Activated naive CD4-positive, alpha-beta T cell treated with anti-CD3 and anti-CD28 coated beads for 36 hours (primary cell): ENCODE measurements around the gene FAM111B. TPM values are rescaled to one million over a fixed set of nuclear protein-coding genes. Genes with fewer than 3 reads are reported as not detected.
A peak's percentile ranks its signal among the peaks of the same experiment; 100 is the strongest.

Experiments
- CTCF ChIA-PET: fragments of 350-600 bp; sonication (Branson Sonifier 250); formaldehyde crosslinking; loops from one replicate; lab custom pipeline; 2021; ENCODE audit warnings: antibody characterized with exemption; lab: Charles Lee
- DNase-seq: peaks from one replicate; pipeline ENCODE4 v3.0.0-alpha.2; 2020
- H3K27ac Mint-ChIP-seq: one replicate; pipeline ENCODE4 v1.8.0; 2021; ENCODE audit warnings: mild to moderate bottlenecking, mixed read lengths
- H3K27me3 Mint-ChIP-seq: one replicate; pipeline ENCODE4 v1.8.0; 2021; ENCODE audit warnings: low read depth, mixed read lengths
- H3K36me3 Mint-ChIP-seq: one replicate; pipeline ENCODE4 v1.8.0; 2021; ENCODE audit warnings: low read depth, mixed read lengths
- H3K4me1 Mint-ChIP-seq: one replicate; pipeline ENCODE4 v1.8.0; 2021; ENCODE audit warnings: low read depth, mixed read lengths
- H3K4me3 Mint-ChIP-seq: one replicate; pipeline ENCODE4 v1.8.0; 2021; ENCODE audit warnings: mild to moderate bottlenecking, moderate library complexity, mixed read lengths
- H3K9me3 Mint-ChIP-seq: one replicate; pipeline ENCODE4 v1.8.0; 2021; ENCODE audit warnings: mixed read lengths
- intact Hi-C: fragments of 100-400 bp; cut with micrococcal nuclease; formaldehyde crosslinking; loops from one replicate; pipeline ENCODE4 v1.15.1; 2023
- total RNA-seq, 2 experiments: library from RNA; stranded (reverse); gene quantifications; one replicate each; pipeline ENCODE4 v1.2.3, GENCODE V29; 2021

The FAM111B gene
- total RNA-seq, 2 experiments from 2014 or later: 21.6 to 22.6 TPM

DNA sequence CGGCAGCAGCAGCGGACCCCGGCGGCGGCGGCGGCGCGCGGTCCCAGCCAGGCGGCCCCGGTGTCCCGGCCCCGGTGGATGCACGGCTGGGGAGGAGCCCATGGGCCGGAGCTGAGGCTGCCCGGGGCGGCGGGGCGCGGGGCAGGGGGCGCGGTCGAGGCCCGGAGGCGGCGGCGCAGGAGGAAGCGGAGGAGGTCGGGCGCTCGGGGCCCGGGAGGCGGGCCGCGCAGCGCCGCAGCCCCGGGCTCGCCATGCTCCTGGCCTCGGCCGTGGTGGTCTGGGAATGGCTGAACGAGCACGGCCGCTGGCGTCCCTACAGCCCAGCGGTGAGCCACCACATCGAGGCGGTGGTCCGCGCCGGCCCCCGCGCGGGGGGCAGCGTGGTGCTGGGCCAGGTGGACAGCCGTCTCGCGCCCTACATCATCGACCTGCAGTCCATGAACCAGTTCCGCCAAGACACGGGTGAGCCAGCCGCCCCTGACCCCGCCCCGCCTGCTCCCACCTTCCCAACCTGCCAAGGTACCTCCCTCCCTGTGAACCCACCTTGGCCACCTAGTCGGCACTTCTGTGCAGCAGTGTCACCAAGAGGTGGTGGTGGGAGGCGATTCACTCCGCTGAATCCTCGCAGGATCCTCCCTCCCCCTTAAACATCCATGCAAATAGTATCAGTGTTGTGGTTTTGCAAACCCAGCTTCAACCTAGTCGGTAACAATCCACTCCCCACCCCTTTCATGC is 65.5 kb downstream of the FAM111B start:
- Mint-ChIP-seq H3K27me3 (peaks cover 18% of the 10 kb centered on the region), H3K36me3 (no peaks in the 10 kb centered on the region), H3K4me3 (peak overlapping the region; percentile 68), H3K27ac (no peak overlapping the region), H3K4me1 (peaks cover 13% of the 10 kb centered on the region), H3K9me3 (no peaks in the 10 kb centered on the region)
- CTCF ChIA-PET: interaction anchor here (0.5 to 4.2 kb wide), 27 partner anchors 8 to 482 kb away, joined by 3 to 67 read pairs (median 7); partner anchors contain the start of gene MPEG1
- DNase-seq: peak; percentile 19
- intact Hi-C loops: loop anchor here (1.0 kb wide), 1 partner anchor 28 kb away; no protein-coding TSS in a partner anchor

DNA sequence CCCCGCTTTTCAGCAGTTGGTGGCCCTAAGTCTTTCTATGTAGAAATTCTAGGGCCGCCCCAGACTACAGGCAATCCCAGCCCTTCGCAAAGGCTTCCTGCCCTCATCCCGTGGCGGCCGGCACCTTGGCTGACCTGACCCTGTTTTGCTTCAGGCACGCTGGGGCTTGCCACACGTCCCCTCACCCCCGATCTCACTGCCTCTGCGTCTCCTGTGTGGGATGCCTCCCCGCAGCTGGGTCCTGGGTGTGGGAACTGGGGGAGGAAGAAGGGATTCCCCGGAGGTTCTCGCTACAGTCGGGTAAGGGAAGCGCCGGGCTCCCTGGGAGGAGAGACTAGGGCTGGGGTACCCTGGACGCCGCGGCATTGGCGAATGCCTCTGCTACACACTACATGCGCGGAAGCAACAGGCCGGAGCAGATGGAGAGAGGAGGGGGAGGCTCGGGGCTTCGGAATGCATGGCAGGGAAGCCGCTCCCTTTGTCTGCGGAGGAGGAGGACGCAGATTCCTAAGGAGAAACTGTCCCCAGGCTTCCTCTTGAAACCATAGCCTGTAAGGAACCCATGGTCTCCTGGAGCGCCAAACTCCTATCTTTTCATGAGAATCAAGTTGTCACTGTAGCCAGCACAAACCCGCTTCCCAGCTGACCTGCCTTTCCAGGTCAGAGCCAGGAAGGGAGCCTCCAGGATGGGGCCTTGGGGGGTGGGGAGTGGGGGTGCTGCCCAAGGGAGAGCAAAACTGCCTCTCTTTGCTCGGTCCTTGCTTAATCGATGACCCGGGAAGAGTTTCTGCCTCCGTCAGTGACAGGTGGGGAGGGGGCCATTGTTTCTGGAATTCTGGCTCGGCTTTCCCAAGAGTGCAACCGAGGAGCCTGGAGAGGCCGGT is 66.3 kb downstream of the FAM111B start:
- Mint-ChIP-seq H3K4me1 (peaks cover 13% of the 10 kb centered on the region), H3K36me3 (no peaks in the 10 kb centered on the region), H3K4me3 (peak overlapping the region; percentile 68), H3K9me3 (no peaks in the 10 kb centered on the region), H3K27ac (no peak overlapping the region), H3K27me3 (peaks cover 18% of the 10 kb centered on the region)
- intact Hi-C loops: no loop called here
- peak; percentile 14 for DNase-seq
- CTCF ChIA-PET: interaction anchor here (0.9 to 5.0 kb wide), 9 partner anchors 13 to 256 kb away, joined by 3 to 47 read pairs (median 8); no protein-coding TSS in a partner anchor

DNA sequence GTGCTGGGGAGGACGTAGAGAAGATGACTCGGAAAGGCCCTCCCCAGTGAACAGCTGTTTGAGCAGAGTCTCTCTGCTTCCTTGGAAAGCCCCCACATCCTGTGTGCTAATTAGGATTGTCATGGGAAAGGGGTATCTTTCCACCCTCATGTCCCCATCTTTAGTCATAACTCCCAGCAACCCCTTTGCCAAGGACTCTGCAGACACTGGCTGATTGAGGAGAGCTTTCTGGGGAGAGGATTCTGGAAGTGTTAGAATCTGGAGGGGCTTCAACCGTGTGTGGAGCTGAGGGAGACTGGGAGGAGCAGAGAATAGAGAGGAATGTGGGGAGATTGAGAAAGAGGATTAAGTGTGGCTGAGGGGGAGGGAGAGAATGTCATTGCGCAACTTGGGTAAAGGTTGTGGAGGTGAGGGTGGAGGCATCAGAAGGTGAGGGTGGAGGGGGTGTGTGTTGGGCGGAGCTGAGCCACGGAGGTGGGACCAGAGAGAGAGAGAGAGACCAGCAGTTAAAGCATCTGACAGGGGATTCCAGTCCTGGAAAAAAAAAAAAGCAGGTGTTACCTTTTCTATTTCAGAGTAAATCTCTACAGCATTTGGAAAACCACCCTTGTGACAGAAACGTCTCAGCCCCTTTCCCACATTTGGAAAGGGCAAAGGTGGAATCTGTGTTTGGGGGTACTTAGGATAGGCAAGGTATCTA is 67.1 kb downstream of the FAM111B start:
- Mint-ChIP-seq H3K4me3 (no peak overlapping the region), H3K4me1 (peaks cover 13% of the 10 kb centered on the region), H3K27ac (no peak overlapping the region), H3K36me3 (no peaks in the 10 kb centered on the region), H3K27me3 (peaks cover 18% of the 10 kb centered on the region), H3K9me3 (no peaks in the 10 kb centered on the region)
- CTCF ChIA-PET: interaction anchor here (0.8 to 5.0 kb wide), 5 partner anchors 12 to 257 kb away, joined by 3 to 29 read pairs (median 3); no protein-coding TSS in a partner anchor
- no peak for DNase-seq
- intact Hi-C loops: no loop called here

DNA sequence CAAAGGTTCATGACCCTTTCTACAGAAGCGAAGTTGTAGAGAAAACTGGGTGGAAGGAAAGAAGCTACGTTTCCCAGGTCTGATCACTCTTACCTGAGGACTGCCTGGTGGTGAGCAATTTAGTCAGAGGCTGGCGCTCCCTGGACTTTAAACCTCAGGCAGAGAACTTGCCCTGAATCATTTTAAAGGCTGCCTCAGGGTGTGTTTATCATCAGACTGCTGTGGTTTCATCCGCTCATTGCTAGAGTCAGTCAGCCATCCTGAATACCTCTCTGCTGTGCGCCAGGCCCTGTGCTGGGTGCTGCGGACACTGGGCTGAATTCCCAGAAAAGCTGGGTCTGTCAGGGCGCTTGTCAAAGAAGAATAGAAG is 67.6 kb downstream of the FAM111B start:
- CTCF ChIA-PET: interaction anchor here (0.8 to 5.0 kb wide), 6 partner anchors 12 to 256 kb away, joined by 3 to 29 read pairs (median 4); no protein-coding TSS in a partner anchor
- DNase-seq: peak; percentile 38
- Mint-ChIP-seq H3K27ac (no peak overlapping the region), H3K36me3 (no peaks in the 10 kb centered on the region), H3K4me1 (peaks cover 13% of the 10 kb centered on the region), H3K9me3 (peaks cover 4% of the 10 kb centered on the region), H3K4me3 (no peak overlapping the region), H3K27me3 (peaks cover 18% of the 10 kb centered on the region)
- intact Hi-C loops: no loop called here

DNA sequence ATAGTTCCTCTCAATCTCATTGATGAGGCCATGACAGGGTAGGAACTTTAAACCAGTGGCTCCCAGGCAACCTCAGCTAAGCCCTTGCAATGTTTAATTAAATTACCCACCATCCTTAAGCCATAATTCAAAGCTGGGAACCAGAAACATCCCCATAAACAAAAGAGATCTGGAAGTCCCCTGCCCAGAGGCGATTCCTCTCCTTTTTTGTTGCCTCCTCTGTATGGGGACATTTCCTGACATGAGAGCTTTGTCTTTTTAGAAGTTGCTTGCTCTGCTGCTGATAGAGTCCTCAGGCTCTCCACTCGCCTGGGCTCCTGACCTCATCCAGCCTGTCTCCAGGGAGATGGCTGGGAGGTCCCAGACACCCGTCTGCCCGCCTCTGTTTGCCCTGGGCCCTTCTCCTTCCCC is 68.1 kb downstream of the FAM111B start:
- CTCF ChIA-PET: interaction anchor here (0.7 to 5.0 kb wide), 7 partner anchors 11 to 327 kb away, joined by 3 to 29 read pairs (median 4); no protein-coding TSS in a partner anchor
- intact Hi-C loops: no loop called here

DNA sequence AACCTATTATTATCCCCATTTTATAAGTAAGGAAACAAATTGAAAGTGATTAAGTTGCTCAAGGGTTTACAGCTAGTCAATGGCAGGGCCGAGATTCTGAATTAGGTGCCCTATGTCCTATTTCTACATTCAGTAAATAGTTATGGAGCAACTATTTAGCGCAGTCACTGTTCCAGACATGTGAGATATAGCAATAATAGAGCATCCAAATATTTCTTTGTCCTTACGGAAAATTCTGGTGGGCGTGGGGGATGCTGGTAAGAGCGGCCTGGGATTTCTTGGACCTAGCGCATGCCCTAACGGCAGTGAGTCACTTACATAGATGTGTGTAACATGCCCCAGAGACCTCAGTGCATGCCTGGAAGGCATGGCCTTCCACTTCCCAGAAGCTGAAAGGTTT is 69.3 kb downstream of the FAM111B start:
- Mint-ChIP-seq H3K9me3 (peaks cover 6% of the 10 kb centered on the region), H3K4me3 (no peak overlapping the region), H3K27me3 (peaks cover 18% of the 10 kb centered on the region), H3K36me3 (no peaks in the 10 kb centered on the region), H3K4me1 (peaks cover 13% of the 10 kb centered on the region), H3K27ac (no peak overlapping the region)
- DNase-seq: no peak
- CTCF ChIA-PET: interaction anchor here (5.0 kb wide), 1 partner anchor 10 kb away, joined by 29 read pairs; no protein-coding TSS in a partner anchor
- intact Hi-C loops: no loop called here

More for the DNA sequence above, 68.1 kb downstream of the FAM111B start:
- H3K27ac Mint-ChIP-seq: no peak overlapping the region
- H3K4me1 Mint-ChIP-seq: peaks cover 13% of the 10 kb centered on the region
- peaks cover 6% of the 10 kb centered on the region for H3K9me3 Mint-ChIP-seq
- peaks cover 18% of the 10 kb centered on the region for H3K27me3 Mint-ChIP-seq
- no peak overlapping the region for H3K4me3 Mint-ChIP-seq
- no peaks in the 10 kb centered on the region for H3K36me3 Mint-ChIP-seq
- no peak for DNase-seq

Other genes starting within 250 kb of the FAM111B start
- not detected for gene GLYATL1, start 167.7 kb upstream of the FAM111B start, total RNA-seq
- not detected for gene GLYATL1B, start 20.9 kb upstream of the FAM111B start, total RNA-seq
- gene FAM111A, start 35.6 kb downstream of the FAM111B start, total RNA-seq: 10 to 100 TPM; 98.3 to 99.4 TPM
- gene DTX4, start 64.9 kb downstream of the FAM111B start, total RNA-seq: under 1 TPM; 0.07 to 0.14 TPM
- gene MPEG1, start 105.7 kb downstream of the FAM111B start, total RNA-seq: not detected